Naive thymus-derived CD4-positive, alpha-beta T cell (primary cell): Measurements from ENCODE around the gene MRPL23. TPM values are rescaled to one million over a fixed set of nuclear protein-coding genes. Genes with fewer than 3 reads are reported as not detected.
A peak's percentile ranks its signal among the peaks of the same experiment; 100 is the strongest.

Source experiments
- ATAC-seq: fragments of 150-1000 bp; cut with Tn5 transposase; 2 replicates; pipeline ENCODE4 v1.10.0; 2021; ENCODE audit warnings: mild to moderate bottlenecking, moderate library complexity
- CTCF ChIA-PET: fragments of 350-600 bp; sonication (Branson Sonifier 250); formaldehyde crosslinking; loops from one replicate; lab custom pipeline; 2021; ENCODE audit warnings: antibody characterized with exemption; lab: Charles Lee
- POLR2A ChIA-PET: fragments of 350-600 bp; sonication (Branson Sonifier 250); formaldehyde crosslinking; loops from one replicate; lab custom pipeline; 2021; ENCODE audit warnings: antibody characterized with exemption, inconsistent platforms; lab: Charles Lee
- DNase-seq, 9 donors: peaks; one replicate each; pipeline versions ENCODE4 v3.0.0 to v3.0.0-alpha.2; 2020 to 2022; ENCODE audit warnings: mixed read lengths in 1 of 9
- H3K27ac ChIP-seq: one replicate; pipeline ENCODE4 v1.7.0; 2013; ENCODE audit warnings: mild to moderate bottlenecking, low read depth, low read length, moderate library complexity
- H3K27me3 ChIP-seq, 2 donors: one replicate each; pipeline ENCODE4 v1.7.0; 2013; ENCODE audit warnings: low read length in 2 of 2, mild to moderate bottlenecking in 2 of 2, moderate library complexity in 2 of 2; ENCODE audit not compliant: control insufficient read depth in 2 of 2, insufficient read depth in 2 of 2
- H3K36me3 ChIP-seq, 3 experiments: 1 replicate in 2 of 3; 2 replicates in 1 of 3; pipeline ENCODE4 v1.7.0; 2013; ENCODE audit warnings: low read length in 3 of 3, mild to moderate bottlenecking in 3 of 3, moderate library complexity in 1 of 3; ENCODE audit not compliant: insufficient read depth in 3 of 3, control insufficient read depth in 2 of 3
- H3K4me1 ChIP-seq, 2 donors: one replicate each; pipeline ENCODE4 v1.7.0; 2013; ENCODE audit warnings: low read length in 2 of 2, mild to moderate bottlenecking in 2 of 2, moderate library complexity in 1 of 2; ENCODE audit not compliant: control insufficient read depth in 2 of 2, insufficient read depth in 2 of 2
- H3K4me3 ChIP-seq: 2 replicates; pipeline ENCODE4 v1.7.0; 2013; ENCODE audit warnings: mild to moderate bottlenecking, low read length
- H3K9me3 ChIP-seq, 3 experiments: 1 replicate in 2 of 3; 2 replicates in 1 of 3; pipeline ENCODE4 v1.7.0; 2013; ENCODE audit warnings: low read length in 3 of 3; ENCODE audit not compliant: control insufficient read depth in 2 of 3
- H3K27ac Mint-ChIP-seq, 9 donors: one replicate each; pipeline ENCODE4 v1.8.0; 2020 to 2022; ENCODE audit warnings: mixed read lengths in 9 of 9, mild to moderate bottlenecking in 8 of 9, moderate library complexity in 5 of 9, inconsistent platforms in 2 of 9
- H3K27me3 Mint-ChIP-seq, 5 donors: one replicate each; pipeline ENCODE4 v1.8.0; 2021 to 2022; ENCODE audit warnings: mixed read lengths in 5 of 5, mild to moderate bottlenecking in 1 of 5
- H3K36me3 Mint-ChIP-seq, 5 donors: one replicate each; pipeline ENCODE4 v1.8.0; 2020 to 2022; ENCODE audit warnings: mixed read lengths in 5 of 5, mild to moderate bottlenecking in 3 of 5, inconsistent platforms in 1 of 5
- H3K4me1 Mint-ChIP-seq, 7 donors: one replicate each; pipeline ENCODE4 v1.8.0; 2020 to 2022; ENCODE audit warnings: mixed read lengths in 7 of 7, mild to moderate bottlenecking in 3 of 7, inconsistent platforms in 1 of 7
- H3K4me3 Mint-ChIP-seq, 10 donors: one replicate each; pipeline ENCODE4 v1.8.0; 2020 to 2022; ENCODE audit warnings: mild to moderate bottlenecking in 10 of 10, mixed read lengths in 10 of 10, moderate library complexity in 6 of 10, inconsistent platforms in 2 of 10
- H3K9me3 Mint-ChIP-seq, 11 donors: one replicate each; pipeline ENCODE4 v1.8.0; 2020 to 2022; ENCODE audit warnings: mixed read lengths in 11 of 11, mild to moderate bottlenecking in 4 of 11, inconsistent platforms in 1 of 11, moderate library complexity in 1 of 11
- intact Hi-C, 2 donors: fragments of 100-400 bp; cut with micrococcal nuclease; formaldehyde crosslinking; loops; one replicate each; pipeline ENCODE4 v1.15.1; 2023
- polyA plus RNA-seq, 2 donors: library from polyadenylated mRNA; unstranded; fragments of 300-500 nt; fragmentation: Illumina TruSeq; gene quantifications; one replicate each; pipeline ENCODE4 v1.2.3, GENCODE V29; 2021
- total RNA-seq, 6 experiments: library from RNA in 5 of 6; stranded (reverse) in 5 of 6; gene quantifications; 1 replicate in 5 of 6; 2 replicates in 1 of 6; pipeline ENCODE4 v1.2.3 and lab custom pipeline; 2021 to 2026

The MRPL23 gene
- 10 to 100 TPM; 43.8 to 54.8 (median 50.4) TPM for total RNA-seq
- 10 to 100 TPM; 11.3 to 17.0 TPM for polyA plus RNA-seq
- 10.6 reads per million, percentile 37 among the genes with 10 or more reads in this experiment for total RNA-seq (lab: John Stamatoyannopoulos, UW)

DNA sequence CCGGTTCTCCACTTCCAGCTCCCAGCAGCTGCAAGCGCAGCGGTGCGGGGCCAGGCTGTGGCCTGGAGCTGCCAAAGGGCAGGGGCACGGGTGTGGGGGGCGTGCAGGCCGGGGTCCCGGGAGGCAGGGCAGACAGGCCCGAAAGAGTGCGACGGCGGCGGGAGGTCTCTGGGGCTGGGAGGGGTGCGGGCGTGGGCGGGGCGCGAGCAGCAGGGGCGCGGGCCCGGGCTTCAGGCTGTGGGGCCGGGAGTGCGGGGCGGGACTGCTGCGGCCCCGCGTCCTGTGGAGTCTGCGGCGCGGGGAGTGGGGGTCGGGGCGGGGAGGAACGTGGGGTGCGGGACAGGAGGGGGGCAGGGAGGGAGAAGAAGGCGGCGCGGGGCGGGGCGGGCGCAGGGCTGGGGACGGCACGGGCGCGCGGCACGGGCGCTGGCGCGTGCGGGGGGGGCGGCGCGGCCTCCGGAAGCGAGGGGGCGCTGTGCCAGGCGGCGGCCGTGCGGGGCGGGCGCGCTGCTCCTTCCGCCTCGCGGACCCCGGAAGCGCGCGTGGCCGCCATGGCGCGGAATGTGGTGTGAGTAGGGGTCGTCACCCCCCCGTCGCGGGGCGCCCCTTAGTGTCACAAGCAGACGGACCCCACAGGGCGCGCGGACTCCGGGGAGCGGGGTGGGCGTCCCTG, at the start of gene MRPL23:
TSS of gene MRPL23 (plus strand) at position 521 of the 673 bp plus-strand sequence. CDS start at position 552, 31 bp downstream.
- ChIA-PET CTCF (interaction anchor here (0.6 to 1.5 kb wide), 3 partner anchors 54 to 411 kb away, joined by 3 read pairs; no protein-coding TSS in a partner anchor), POLR2A (interaction anchor here (0.7 to 1.8 kb wide), 5 partner anchors 25 to 99 kb away, joined by 3 to 4 read pairs (median 4); partner anchors contain the start of gene LSP1)
- H3K4me1 ChIP-seq = no peaks in the 10 kb centered on the region
- peak in 4 of 9 donors; percentile 47 to 61 (median 53) for DNase-seq
- H3K9me3 Mint-ChIP-seq = no peaks in the 10 kb centered on the region
- peaks cover 0 to 9% (median 0%) of the 10 kb centered on the region in 7 donors for H3K4me1 Mint-ChIP-seq
- H3K9me3 ChIP-seq = no peaks in the 10 kb centered on the region
- H3K36me3 ChIP-seq = no peaks in the 10 kb centered on the region
- no peak within 1 kb of the TSS for H3K4me3 ChIP-seq
- H3K27ac Mint-ChIP-seq = no peak within 1 kb of the TSS
- intact Hi-C loops = no loop called here
- H3K36me3 Mint-ChIP-seq = no peaks in the 10 kb centered on the region
- H3K4me3 Mint-ChIP-seq = no peak within 1 kb of the TSS
- peak; percentile 94 for ATAC-seq
- H3K27ac ChIP-seq = no peak within 1 kb of the TSS
- H3K27me3 Mint-ChIP-seq = no peaks in the 10 kb centered on the region
- no peaks in the 10 kb centered on the region for H3K27me3 ChIP-seq

DNA sequence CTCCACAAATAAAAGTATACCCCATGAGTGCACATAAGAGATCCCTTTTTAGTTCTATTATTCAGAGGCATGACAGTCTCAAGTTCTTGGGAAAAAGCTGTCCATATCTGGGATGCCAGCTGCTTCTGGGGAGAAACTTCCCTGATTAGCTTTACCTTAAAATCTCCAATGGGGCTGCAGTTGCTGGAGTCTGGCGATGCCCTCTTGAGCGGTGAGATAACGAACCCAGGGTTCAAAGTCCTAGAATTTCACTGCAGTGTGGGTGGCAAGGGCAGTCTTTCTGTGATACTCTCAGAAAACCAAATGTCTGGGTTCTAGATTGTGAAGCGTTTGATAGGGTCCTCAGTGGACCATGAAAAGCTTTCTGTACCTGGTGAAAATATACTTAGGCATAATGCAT, 48.0 kb upstream of the MRPL23 start:
- no peak overlapping the region for H3K4me3 Mint-ChIP-seq
- H3K4me3 ChIP-seq = no peak overlapping the region
- H3K36me3 Mint-ChIP-seq = no peaks in the 10 kb centered on the region
- H3K27me3 ChIP-seq = no peaks in the 10 kb centered on the region
- no peaks in the 10 kb centered on the region for H3K9me3 ChIP-seq
- POLR2A ChIA-PET = no interaction called here
- H3K27me3 Mint-ChIP-seq = peaks cover 0 to 36% (median 7%) of the 10 kb centered on the region in 5 donors
- ATAC-seq (no peak), DNase-seq (no peak)
- no peak overlapping the region for H3K27ac ChIP-seq
- no peaks in the 10 kb centered on the region for H3K36me3 ChIP-seq
- H3K27ac Mint-ChIP-seq = no peak overlapping the region
- H3K4me1 Mint-ChIP-seq = peaks cover 0 to 4% (median 2%) of the 10 kb centered on the region in 7 donors
- intact Hi-C loops = no loop called here
- H3K4me1 ChIP-seq = no peaks in the 10 kb centered on the region
- CTCF ChIA-PET = interaction anchor here (0.7 to 1.9 kb wide), 3 partner anchors 77 to 402 kb away, joined by 3 to 6 read pairs (median 6); no protein-coding TSS in a partner anchor
- no peaks in the 10 kb centered on the region for H3K9me3 Mint-ChIP-seq

DNA sequence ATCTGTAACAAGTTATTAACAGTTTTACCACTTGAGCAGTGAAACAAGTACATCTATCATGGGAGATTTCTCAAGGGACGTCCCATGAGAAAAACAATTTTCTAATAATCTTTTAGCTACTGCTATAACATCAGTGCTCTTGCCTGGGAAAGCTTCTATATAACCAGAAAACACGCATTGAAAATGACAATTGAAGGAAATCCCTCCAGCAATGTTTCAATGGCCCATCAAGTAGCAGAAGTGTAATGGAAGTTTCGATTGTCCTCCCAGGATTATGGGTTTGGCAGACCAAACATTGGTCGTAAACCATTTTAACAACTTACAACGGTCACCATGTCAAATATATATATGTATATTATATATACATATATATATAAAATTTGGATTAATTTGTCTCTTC, 47.4 kb upstream of the MRPL23 start:
- peaks cover 0 to 36% (median 7%) of the 10 kb centered on the region in 5 donors for H3K27me3 Mint-ChIP-seq
- Histone ChIP-seq H3K4me3 (no peak overlapping the region), H3K36me3 (no peaks in the 10 kb centered on the region), H3K27ac (no peak overlapping the region), H3K27me3 (no peaks in the 10 kb centered on the region), H3K4me1 (no peaks in the 10 kb centered on the region), H3K9me3 (no peaks in the 10 kb centered on the region)
- no peak for DNase-seq
- H3K36me3 Mint-ChIP-seq = no peaks in the 10 kb centered on the region
- no peak overlapping the region for H3K4me3 Mint-ChIP-seq
- no peak for ATAC-seq
- H3K9me3 Mint-ChIP-seq = no peaks in the 10 kb centered on the region
- H3K4me1 Mint-ChIP-seq = peaks cover 0 to 4% (median 2%) of the 10 kb centered on the region in 7 donors
- ChIA-PET CTCF (interaction anchor here (1.9 kb wide), 1 partner anchor 206 kb away, joined by 6 read pairs; no protein-coding TSS in a partner anchor), POLR2A (no interaction called here)
- no peak overlapping the region for H3K27ac Mint-ChIP-seq
- intact Hi-C loops = no loop called here

DNA sequence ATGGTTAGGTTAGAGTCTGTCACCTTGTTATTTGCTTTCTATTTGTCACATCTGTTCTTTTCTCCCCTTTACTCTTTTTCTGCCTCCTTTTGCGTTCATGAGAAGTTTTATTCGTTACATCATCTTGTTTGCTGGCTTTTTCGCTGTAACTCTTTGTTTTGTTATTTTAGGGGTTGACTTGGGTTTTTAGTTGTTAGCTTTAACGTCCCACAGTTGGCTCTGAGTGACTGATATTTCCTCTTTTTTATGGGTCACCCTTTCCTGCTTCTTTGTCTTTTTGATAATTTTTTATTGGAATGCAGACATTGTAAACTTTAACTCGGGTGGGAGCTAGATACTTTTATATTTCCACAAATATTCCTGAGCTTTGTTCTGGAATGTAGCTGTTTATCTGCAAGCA, 41.0 kb upstream of the MRPL23 start:
- Histone ChIP-seq H3K9me3 (no peaks in the 10 kb centered on the region), H3K27ac (no peak overlapping the region), H3K27me3 (no peaks in the 10 kb centered on the region), H3K36me3 (no peaks in the 10 kb centered on the region), H3K4me1 (no peaks in the 10 kb centered on the region), H3K4me3 (no peak overlapping the region)
- ChIA-PET CTCF (interaction anchor here (0.9 kb wide), 1 partner anchor 212 kb away, joined by 3 read pairs; no protein-coding TSS in a partner anchor), POLR2A (interaction anchor here (0.7 kb wide), 1 partner anchor 15 kb away, joined by 3 read pairs; no protein-coding TSS in a partner anchor)
- H3K36me3 Mint-ChIP-seq = no peaks in the 10 kb centered on the region
- intact Hi-C loops = no loop called here
- peaks cover 0 to 2% (median 0%) of the 10 kb centered on the region in 7 donors for H3K4me1 Mint-ChIP-seq
- ATAC-seq = no peak
- peaks cover 0 to 1% (median 0%) of the 10 kb centered on the region in 11 donors for H3K9me3 Mint-ChIP-seq
- DNase-seq = no peak
- H3K27me3 Mint-ChIP-seq = peaks cover 0 to 11% (median 0%) of the 10 kb centered on the region in 5 donors
- no peak overlapping the region for H3K27ac Mint-ChIP-seq
- no peak overlapping the region for H3K4me3 Mint-ChIP-seq

DNA sequence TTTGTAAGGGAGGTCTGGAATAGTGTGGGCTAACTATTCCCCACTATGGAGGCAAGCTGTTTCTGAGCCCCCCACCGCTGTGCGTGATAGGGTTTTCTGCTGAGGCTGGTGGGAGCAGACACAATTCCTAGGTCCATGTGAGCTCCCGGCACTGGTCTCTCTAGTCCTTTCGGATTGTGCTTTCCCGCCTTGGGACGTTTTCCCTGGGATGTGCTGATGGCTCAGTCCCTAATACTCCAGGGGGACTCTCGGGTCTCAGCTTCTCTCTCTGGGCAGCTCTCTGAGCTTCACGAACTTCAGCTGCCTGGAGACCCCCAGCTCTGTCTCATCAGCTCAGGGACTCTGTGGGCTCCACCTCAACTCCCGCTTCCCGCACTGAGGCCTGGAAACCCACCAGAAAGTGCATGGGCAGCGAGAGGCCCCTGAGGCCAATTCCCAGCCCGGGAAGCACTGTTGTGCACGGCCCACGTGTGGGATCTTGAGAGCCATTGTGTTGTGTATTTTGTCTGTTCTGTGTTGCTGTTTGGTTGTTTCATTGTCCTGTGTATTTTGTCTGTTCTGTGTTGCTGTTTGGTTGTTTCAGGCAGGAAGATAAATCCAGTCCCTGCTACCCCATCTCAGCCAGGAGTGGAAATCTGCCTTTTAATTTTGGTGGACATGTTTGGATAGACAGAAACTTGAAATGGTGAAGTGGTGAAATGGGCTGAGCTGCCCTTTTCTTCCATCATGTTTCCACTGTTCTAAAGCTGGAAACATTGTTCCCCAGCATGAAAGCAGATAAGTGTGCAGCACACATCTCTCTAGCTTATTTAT, 40.3 kb upstream of the MRPL23 start:
- CTCF ChIA-PET = interaction anchor here (0.9 kb wide), 1 partner anchor 213 kb away, joined by 3 read pairs; no protein-coding TSS in a partner anchor
- DNase-seq (no peak), ATAC-seq (no peak)
- H3K9me3 ChIP-seq = no peaks in the 10 kb centered on the region
- H3K4me1 ChIP-seq = no peaks in the 10 kb centered on the region
- H3K27ac ChIP-seq = no peak overlapping the region
- Mint-ChIP-seq H3K27ac (no peak overlapping the region), H3K36me3 (no peaks in the 10 kb centered on the region), H3K9me3 (peaks cover 0 to 1% (median 0%) of the 10 kb centered on the region in 11 donors), H3K4me1 (peaks cover 0 to 2% (median 0%) of the 10 kb centered on the region in 7 donors), H3K27me3 (peaks cover 0 to 11% (median 0%) of the 10 kb centered on the region in 5 donors), H3K4me3 (no peak overlapping the region)
- no peak overlapping the region for H3K4me3 ChIP-seq
- no peaks in the 10 kb centered on the region for H3K27me3 ChIP-seq
- no peaks in the 10 kb centered on the region for H3K36me3 ChIP-seq
- POLR2A ChIA-PET = interaction anchor here (0.7 to 0.9 kb wide), 2 partner anchors 15 to 16 kb away, joined by 3 to 4 read pairs; no protein-coding TSS in a partner anchor
- intact Hi-C loops = no loop called here

DNA sequence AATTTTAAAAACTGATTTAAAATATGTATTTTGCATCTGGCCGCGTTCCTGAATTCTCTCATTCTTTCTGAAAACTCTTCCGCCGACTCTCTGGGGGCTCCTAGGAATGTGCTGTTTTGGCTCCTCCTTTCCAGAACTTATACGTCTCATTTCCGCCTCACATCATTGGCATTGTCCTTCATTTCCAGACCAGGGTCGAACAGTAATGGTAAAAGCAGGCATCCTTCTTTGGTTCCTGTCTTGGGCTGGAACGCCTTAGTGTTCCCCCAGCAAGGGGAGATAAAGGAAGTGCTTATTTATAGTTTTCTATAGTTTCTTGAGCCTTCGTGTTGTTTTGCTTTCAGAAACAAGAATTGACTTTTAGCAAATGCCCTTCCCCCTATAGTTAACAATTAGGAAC, 38.5 kb upstream of the MRPL23 start:
- Mint-ChIP-seq H3K9me3 (peaks cover 0 to 1% (median 0%) of the 10 kb centered on the region in 11 donors), H3K36me3 (no peaks in the 10 kb centered on the region), H3K4me1 (peaks cover 0 to 2% (median 0%) of the 10 kb centered on the region in 7 donors), H3K27me3 (peaks cover 0 to 11% (median 0%) of the 10 kb centered on the region in 5 donors), H3K4me3 (no peak overlapping the region), H3K27ac (no peak overlapping the region)
- no peak overlapping the region for H3K27ac ChIP-seq
- no peaks in the 10 kb centered on the region for H3K27me3 ChIP-seq
- H3K4me3 ChIP-seq = no peak overlapping the region
- no peaks in the 10 kb centered on the region for H3K4me1 ChIP-seq
- no peaks in the 10 kb centered on the region for H3K36me3 ChIP-seq
- ATAC-seq = no peak
- CTCF ChIA-PET = interaction anchor here (1.3 kb wide), 1 partner anchor 26 kb away, joined by 3 read pairs; no protein-coding TSS in a partner anchor
- intact Hi-C loops = no loop called here
- DNase-seq = no peak
- no peaks in the 10 kb centered on the region for H3K9me3 ChIP-seq
- POLR2A ChIA-PET = no interaction called here
